ENCODE data around the gene AHCTF1.

DNA sequence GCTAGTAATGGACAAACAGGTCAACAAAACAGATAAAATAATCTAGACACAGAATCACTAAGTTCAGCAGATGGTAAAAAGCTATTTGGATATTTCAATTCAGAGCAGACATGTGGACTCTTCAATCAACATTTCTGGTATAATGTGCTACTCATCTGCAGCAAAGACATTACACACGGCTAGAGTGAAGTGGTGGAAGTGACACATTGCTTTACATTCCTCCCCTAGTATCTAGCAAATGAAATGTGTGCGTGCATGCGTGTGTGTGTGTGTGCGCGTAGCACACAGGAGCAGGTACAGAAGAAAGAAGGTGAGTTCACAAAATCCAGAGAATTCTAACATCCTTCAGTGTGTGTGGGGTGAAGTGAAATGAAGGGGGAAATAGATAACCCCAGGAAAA is 8.3 kb downstream of the AHCTF1 start:
- TF ChIP-seq JUN (IDR thresholded peaks at IDR 0.05; ENCODE audit: borderline replicate concordance, insufficient read depth, insufficient read length, low read depth) (no peak), EZH2 (IDR thresholded peaks at IDR 0.05; ENCODE audit: borderline replicate concordance, low read depth, low read length, severe bottlenecking) (no peak)

Data from endothelial cell of umbilical vein (primary cell).